Measurements from ENCODE around the gene EFCAB6. TPM values are rescaled to one million over a fixed set of nuclear protein-coding genes. Genes with fewer than 3 reads are reported as not detected.

Gene EFCAB6
- total RNA-seq, 1 experiment from 2014 or later, result not detected

- CTCF ChIA-PET, result no interaction called here
- Mint-ChIP-seq H3K36me3 (ENCODE audit: insufficient read depth, unreplicated experiment) (no peaks in the 10 kb centered on the region), H3K4me1 (ENCODE audit: low read depth, unreplicated experiment) (no peaks in the 10 kb centered on the region), H3K4me3 (ENCODE audit: unreplicated experiment) (no peak overlapping the region), H3K27ac (ENCODE audit: unreplicated experiment) (no peak overlapping the region), H3K9me3 (ENCODE audit: unreplicated experiment) (peaks cover 12% of the 10 kb centered on the region), H3K27me3 (ENCODE audit: insufficient read depth, unreplicated experiment) (peaks cover 6% of the 10 kb centered on the region)
- BruUV-seq (replicated peaks), result no TSS peak
- Histone ChIP-seq H3K4me3 (ENCODE audit: low read depth, low read length) (no peak overlapping the region), H3K36me3 (ENCODE audit: control insufficient read depth, insufficient read depth, low read length) (no peaks in the 10 kb centered on the region), H3K4me1 (no peaks in the 10 kb centered on the region), H3K27me3 (replicated peaks; ENCODE audit: control insufficient read depth, insufficient read depth, low read length) (no peaks in the 10 kb centered on the region; the same call in 1 of the 2 replicates), H3K9me3 (no peaks in the 10 kb centered on the region)
- TF ChIP-seq CTCF (IDR thresholded peaks at IDR 0.05; ENCODE audit: insufficient read depth in 1 of 2, low read depth in 1 of 2, low read length in 1 of 2, severe bottlenecking in 1 of 2, unreplicated experiment in 1 of 2), result no peak
- intact Hi-C loops (cut with micrococcal nuclease; ENCODE audit: unreplicated experiment), result no loop called here
- POLR2A ChIA-PET, result no interaction called here
- no peak for DNase-seq
Measured at GRCh38 chr22:43553451-43554258, 258.4 kb downstream of the EFCAB6 start.

- H3K4me1 ChIP-seq, result no peaks in the 10 kb centered on the region
- no TSS peak for BruUV-seq (replicated peaks)
- Mint-ChIP-seq H3K27ac (ENCODE audit: unreplicated experiment) (no peak overlapping the region), H3K9me3 (ENCODE audit: unreplicated experiment) (peaks cover 12% of the 10 kb centered on the region), H3K4me1 (ENCODE audit: low read depth, unreplicated experiment) (no peaks in the 10 kb centered on the region), H3K36me3 (ENCODE audit: insufficient read depth, unreplicated experiment) (no peaks in the 10 kb centered on the region), H3K27me3 (ENCODE audit: insufficient read depth, unreplicated experiment) (peaks cover 8% of the 10 kb centered on the region), H3K4me3 (ENCODE audit: unreplicated experiment) (no peak overlapping the region)
- ChIA-PET POLR2A (no interaction called here), CTCF (no interaction called here)
- no peak for DNase-seq
- H3K4me3 ChIP-seq (ENCODE audit: low read depth, low read length), result no peak overlapping the region
- H3K9me3 ChIP-seq, result no peaks in the 10 kb centered on the region
- intact Hi-C loops (cut with micrococcal nuclease; ENCODE audit: unreplicated experiment), result no loop called here
- H3K36me3 ChIP-seq (ENCODE audit: control insufficient read depth, insufficient read depth, low read length), result no peaks in the 10 kb centered on the region
- TF ChIP-seq CTCF (IDR thresholded peaks at IDR 0.05; ENCODE audit: insufficient read depth in 1 of 2, low read depth in 1 of 2, low read length in 1 of 2, severe bottlenecking in 1 of 2, unreplicated experiment in 1 of 2), result no peak
- no peaks in the 10 kb centered on the region; the same call in 1 of the 2 replicates for H3K27me3 ChIP-seq (replicated peaks; ENCODE audit: control insufficient read depth, insufficient read depth, low read length)
Measured at GRCh38 chr22:43550672-43551071, 261.4 kb downstream of the EFCAB6 start.

- CTCF ChIA-PET, result no interaction called here
- H3K9me3 ChIP-seq, result no peaks in the 10 kb centered on the region
- H3K9me3 Mint-ChIP-seq (ENCODE audit: unreplicated experiment), result peaks cover 12% of the 10 kb centered on the region
- peaks cover 8% of the 10 kb centered on the region for H3K27me3 Mint-ChIP-seq (ENCODE audit: insufficient read depth, unreplicated experiment)
- H3K4me1 Mint-ChIP-seq (ENCODE audit: low read depth, unreplicated experiment), result no peaks in the 10 kb centered on the region
- no peaks in the 10 kb centered on the region for H3K4me1 ChIP-seq
- POLR2A ChIA-PET, result no interaction called here
- no peaks in the 10 kb centered on the region for H3K36me3 ChIP-seq (ENCODE audit: control insufficient read depth, insufficient read depth, low read length)
- intact Hi-C loops (cut with micrococcal nuclease; ENCODE audit: unreplicated experiment), result no loop called here
- BruUV-seq (replicated peaks), result no TSS peak
- H3K4me3 Mint-ChIP-seq (ENCODE audit: unreplicated experiment), result no peak overlapping the region
- DNase-seq, result no peak
- H3K36me3 Mint-ChIP-seq (ENCODE audit: insufficient read depth, unreplicated experiment), result no peaks in the 10 kb centered on the region
- H3K27ac Mint-ChIP-seq (ENCODE audit: unreplicated experiment), result no peak overlapping the region
- H3K4me3 ChIP-seq (ENCODE audit: low read depth, low read length), result no peak overlapping the region
- no peaks in the 10 kb centered on the region; the same call in 1 of the 2 replicates for H3K27me3 ChIP-seq (replicated peaks; ENCODE audit: control insufficient read depth, insufficient read depth, low read length)
- TF ChIP-seq CTCF (IDR thresholded peaks at IDR 0.05; ENCODE audit: insufficient read depth in 1 of 2, low read depth in 1 of 2, low read length in 1 of 2, severe bottlenecking in 1 of 2, unreplicated experiment in 1 of 2), result no peak
Measured at GRCh38 chr22:43550024-43550620, 262.0 kb downstream of the EFCAB6 start.

All from Caco-2 (cell line).